Loucy (cell line): ENCODE data around the gene RMI1.

ENCODE experiments used
- H2AFZ ChIP-seq: fragments of 200-600 bp; sonication (generic); 2 replicates; pipeline ENCODE4 v1.6.0; 2016; ENCODE audit warnings: antibody characterized with exemption, mild to moderate bottlenecking, low read length, moderate library complexity
- H3F3A ChIP-seq: fragments of 200-600 bp; 2 replicates; pipeline ENCODE4 v1.6.0; 2016; ENCODE audit warnings: antibody characterized with exemption, low read depth, mild to moderate bottlenecking
- H3K27me3 ChIP-seq: fragments of 200-600 bp; sonication (generic); 2 replicates; pipeline ENCODE4 v1.6.1; 2014; ENCODE audit warnings: low read length, mild to moderate bottlenecking; ENCODE audit not compliant: insufficient read depth, poor library complexity, severe bottlenecking
- H3K36me3 ChIP-seq: fragments of 200-600 bp; sonication (generic); 2 replicates; pipeline ENCODE4 v1.6.1; 2016; ENCODE audit warnings: low read length; ENCODE audit not compliant: insufficient read depth
- H3K4me1 ChIP-seq: fragments of 200-600 bp; sonication (generic); 2 replicates; pipeline ENCODE4 v1.5.1; 2014; ENCODE audit warnings: low read length, mild to moderate bottlenecking; ENCODE audit not compliant: insufficient read depth, poor library complexity, severe bottlenecking
- H3K4me2 ChIP-seq: fragments of 200-600 bp; sonication (generic); 2 replicates; pipeline ENCODE4 v1.6.0; 2014; ENCODE audit warnings: antibody characterized with exemption, low read length, low read depth, mild to moderate bottlenecking; ENCODE audit not compliant: poor library complexity, severe bottlenecking
- H3K4me3 ChIP-seq: fragments of 200-600 bp; sonication (generic); 2 replicates; pipeline ENCODE4 v1.5.1; 2014; ENCODE audit warnings: low read length, mild to moderate bottlenecking, mixed read lengths; ENCODE audit not compliant: poor library complexity, severe bottlenecking
- H3K79me2 ChIP-seq: fragments of 200-600 bp; sonication (generic); 2 replicates; pipeline ENCODE4 v1.6.1; 2014; ENCODE audit warnings: low read length; ENCODE audit not compliant: insufficient read depth
- H3K9ac ChIP-seq: fragments of 200-600 bp; sonication (generic); 2 replicates; pipeline ENCODE4 v1.6.0; 2014; ENCODE audit warnings: mild to moderate bottlenecking, low read depth, low read length, moderate library complexity; ENCODE audit not compliant: poor library complexity, severe bottlenecking
- H3K9me2 ChIP-seq: fragments of 200-600 bp; sonication (generic); replicated peaks from 2 replicates; pipeline ENCODE4 v1.6.1; 2016; ENCODE audit warnings: low read depth, low read length, mixed read lengths
- H3K9me3 ChIP-seq: fragments of 200-600 bp; sonication (generic); 2 replicates; pipeline ENCODE4 v1.6.1; 2014; ENCODE audit warnings: mild to moderate bottlenecking, antibody characterized with exemption, low read length, low read depth; ENCODE audit not compliant: insufficient read depth
- H4K20me1 ChIP-seq: fragments of 200-600 bp; sonication (generic); 2 replicates; pipeline ENCODE4 v1.6.0; 2014; ENCODE audit warnings: antibody characterized with exemption, low read length, mild to moderate bottlenecking; ENCODE audit not compliant: insufficient read depth, poor library complexity, severe bottlenecking
- CTCF ChIP-seq: fragments of 200-600 bp; sonication (generic); conservative IDR thresholded peaks from 2 replicates; pipeline ENCODE4 v1.5.1; 2014; ENCODE audit warnings: mild to moderate bottlenecking, antibody characterized with exemption, low read length
- EZH2phosphoT487 ChIP-seq: fragments of 200-600 bp; IDR thresholded peaks from 2 replicates; pipeline ENCODE4 v1.6.1; 2018; ENCODE audit warnings: antibody characterized with exemption, mild to moderate bottlenecking, moderate library complexity, borderline replicate concordance

RMI1 gene

GRCh38 chr9:83960991-83961390, 19.6 kb upstream of the RMI1 start:
- Histone ChIP-seq H3K9ac (no peak overlapping the region), H3K79me2 (no peaks in the 10 kb centered on the region), H3K9me2 (no peaks in the 10 kb centered on the region), H2AFZ (no peak overlapping the region), H3K36me3 (no peaks in the 10 kb centered on the region; the same call in 1 of the 2 replicates), H3K27me3 (no peaks in the 10 kb centered on the region), H3K9me3 (no peaks in the 10 kb centered on the region), H3K4me3 (no peak overlapping the region), H4K20me1 (peaks cover 1% of the 10 kb centered on the region), H3K4me1 (peaks cover 5% of the 10 kb centered on the region), H3F3A (peaks cover 7% of the 10 kb centered on the region), H3K4me2 (no peak overlapping the region)
- TF ChIP-seq EZH2phosphoT487, result no peak
- TF ChIP-seq CTCF, result no peak

- Histone ChIP-seq H4K20me1 (peaks cover 13% of the 10 kb centered on the region), H3K9ac (no peak overlapping the region), H3F3A (peaks cover 17% of the 10 kb centered on the region), H3K4me3 (no peak overlapping the region), H3K79me2 (no peaks in the 10 kb centered on the region), H3K27me3 (no peaks in the 10 kb centered on the region), H3K4me2 (no peak overlapping the region), H3K36me3 (peaks cover 6% of the 10 kb centered on the region; the same call in 1 of the 2 replicates), H2AFZ (no peak overlapping the region), H3K4me1 (no peaks in the 10 kb centered on the region), H3K9me2 (no peaks in the 10 kb centered on the region), H3K9me3 (no peaks in the 10 kb centered on the region)
- TF ChIP-seq EZH2phosphoT487 (no peak), CTCF (no peak)
These were observed 18.4 kb upstream of the RMI1 start for GRCh38 chr9:83962165-83962564.

- no peak overlapping the region for H3K4me3 ChIP-seq
- no peak overlapping the region for H3K4me2 ChIP-seq
- no peaks in the 10 kb centered on the region for H3K27me3 ChIP-seq
- peaks cover 21% of the 10 kb centered on the region for H3F3A ChIP-seq
- no peak overlapping the region for H3K9ac ChIP-seq
- H3K36me3 ChIP-seq, result peaks cover 31% of the 10 kb centered on the region
- no peaks in the 10 kb centered on the region for H3K9me2 ChIP-seq
- peaks cover 9% of the 10 kb centered on the region; the same call in 1 of the 2 replicates for H3K79me2 ChIP-seq
- peaks cover 33% of the 10 kb centered on the region for H4K20me1 ChIP-seq
- TF ChIP-seq CTCF (no peak), EZH2phosphoT487 (no peak)
- no peak overlapping the region for H2AFZ ChIP-seq
- H3K4me1 ChIP-seq, result no peaks in the 10 kb centered on the region
- H3K9me3 ChIP-seq, result no peaks in the 10 kb centered on the region
These were observed 15.6 kb upstream of the RMI1 start for GRCh38 chr9:83964973-83965349.
